Heart left ventricle (tissue), 13 donors: ENCODE data around the gene ZNF14.
"Not testable (repeated sequence)": the region's sequence is repeated elsewhere in the genome, so short reads cannot be mapped to it uniquely, and the experiment has no call there.

Experiments
- CTCF ChIP-seq, 12 donors: fragments of 200-600 bp; sonication (generic) in 4 of 12; IDR thresholded peaks; one replicate each; pipeline versions ENCODE4 v1.5.0 to v1.8.0; 2018 to 2022; ENCODE audit warnings: antibody characterized with exemption in 12 of 12, mild to moderate bottlenecking in 5 of 12
- POLR2A ChIP-seq, 2 donors: fragments of 450-650 bp; IDR thresholded peaks; one replicate each; pipeline ENCODE4 v1.6.1; 2017; ENCODE audit warnings: antibody characterized with exemption in 2 of 2, mild to moderate bottlenecking in 2 of 2, moderate library complexity in 2 of 2
- donor health status: ischemic (EF 13 %, LVEDD 7.1; RV severe dilation, severe dysfunction).
- donor health status: DM: no; HTN: yes; CAD: no.
- donor health status: DM: no; HTN: no; CAD: no.
- donor health status: ischemic (EF 25% LVEDD 6.9; RV normal size, moderate dysfunction).
- donor health status: ischemic (EF 25% LVEDD 5.7; RV mildly dilated, moderate dysfunction).
- donor health status: ischemic (EF 35%, LVEDD 5.7; RV mildly dilated, moderate dysfunction).
- donor health status: nonischemic (EF 11% LVEDD 7.7; RV severe dilation, severe dysfunction).
- donor health status: DM: yes; HTN: yes; CAD: no.
- donor health status: PGD.
- donor health status: ischemic (EF 29% LVEDD 5.4; RV normal size, mild dysfunction).
- donor health status: nonischemic (EF 23%, LVEDD 6.1; RV moderate dilation, normal function).

GRCh38 chr19:19686119-19686518 lies 46.8 kb downstream of the ZNF14 start:
- TF ChIP-seq POLR2A, CTCF (IDR thresholded peaks at IDR 0.05): not testable (repeated sequence)
